HG03571 (cell line): ENCODE results near the gene DCUN1D2.
"Not testable (repeated sequence)": the region's sequence is repeated elsewhere in the genome, so short reads cannot be mapped to it uniquely, and the experiment has no call there.

Experiments
- ATAC-seq: cut with Tn5 transposase; IDR thresholded peaks from one replicate; pipeline ENCODE4 v1.9.1; 2021; ENCODE audit not compliant: unreplicated experiment

The DCUN1D2 gene

GRCh38 chr13:113468472-113469201 lies 21.9 kb downstream of the DCUN1D2 start:
- no peak for ATAC-seq

GRCh38 chr13:113468029-113468428 lies 22.5 kb downstream of the DCUN1D2 start:
- no peak for ATAC-seq

GRCh38 chr13:113466383-113466782 lies 24.1 kb downstream of the DCUN1D2 start:
- ATAC-seq = no peak

- ATAC-seq = no peak
Measured at GRCh38 chr13:113465300-113465699, 25.2 kb downstream of the DCUN1D2 start.

- no peak for ATAC-seq
Measured at GRCh38 chr13:113464476-113464875, 26.0 kb downstream of the DCUN1D2 start.

GRCh38 chr13:113461022-113461751 lies 29.3 kb downstream of the DCUN1D2 start:
- ATAC-seq = no peak

- ATAC-seq = no peak
Measured at GRCh38 chr13:113460599-113460998, 29.9 kb downstream of the DCUN1D2 start.

GRCh38 chr13:113460064-113460555 lies 30.4 kb downstream of the DCUN1D2 start:
- ATAC-seq = no peak

GRCh38 chr13:113458253-113459065 lies 32.1 kb downstream of the DCUN1D2 start:
- ATAC-seq = no peak

- ATAC-seq = no peak
Measured at GRCh38 chr13:113457510-113457909, 33.0 kb downstream of the DCUN1D2 start.

- no peak for ATAC-seq
Measured at GRCh38 chr13:113456116-113456702, 34.3 kb downstream of the DCUN1D2 start.

GRCh38 chr13:113455384-113455783 lies 35.1 kb downstream of the DCUN1D2 start:
- ATAC-seq = no peak

- ATAC-seq = no peak
Measured at GRCh38 chr13:113454936-113455335, 35.6 kb downstream of the DCUN1D2 start.

GRCh38 chr13:113452942-113453901 lies 37.3 kb downstream of the DCUN1D2 start, which contains the start of gene ADPRHL1:
ADPRHL1 (minus strand) TSS chr13:113453488; CDS start chr13:113453437, 51 bp downstream.
- no peak for ATAC-seq

- ATAC-seq = no peak
Measured at GRCh38 chr13:113452466-113452865, 38.0 kb downstream of the DCUN1D2 start.

- ATAC-seq = no peak
Measured at GRCh38 chr13:113451951-113452421, 38.5 kb downstream of the DCUN1D2 start.

GRCh38 chr13:113450861-113451620 lies 39.5 kb downstream of the DCUN1D2 start:
- ATAC-seq = not testable (repeated sequence)

- ATAC-seq = not testable (repeated sequence)
Measured at GRCh38 chr13:113450348-113450744, 40.2 kb downstream of the DCUN1D2 start.
